IPS-18c (cell line): Measurements from ENCODE around the gene SUN3.
"Not testable (repeated sequence)": the region's sequence is repeated elsewhere in the genome, so short reads cannot be mapped to it uniquely, and the experiment has no call there.

Source experiments
- H3K4me3 ChIP-seq: 2 replicates; pipeline ENCODE4 v1.7.0; 2013; ENCODE audit warnings: low read depth, mild to moderate bottlenecking, low read length, moderate library complexity; ENCODE audit not compliant: insufficient read depth
- H3K9me3 ChIP-seq: one replicate; pipeline ENCODE4 v1.6.1; 2013; ENCODE audit warnings: mild to moderate bottlenecking, low read length, moderate library complexity; ENCODE audit not compliant: control insufficient read depth, insufficient read depth

SUN3 gene

GRCh38 chr7:47962262-47962661 lies 66.6 kb downstream of the SUN3 start:
- no peak overlapping the region for H3K4me3 ChIP-seq
- H3K9me3 ChIP-seq, result no peaks in the 10 kb centered on the region

- no peaks in the 10 kb centered on the region for H3K9me3 ChIP-seq
- no peak overlapping the region for H3K4me3 ChIP-seq
Measured at GRCh38 chr7:47957156-47957555, 71.8 kb downstream of the SUN3 start.

DNA sequence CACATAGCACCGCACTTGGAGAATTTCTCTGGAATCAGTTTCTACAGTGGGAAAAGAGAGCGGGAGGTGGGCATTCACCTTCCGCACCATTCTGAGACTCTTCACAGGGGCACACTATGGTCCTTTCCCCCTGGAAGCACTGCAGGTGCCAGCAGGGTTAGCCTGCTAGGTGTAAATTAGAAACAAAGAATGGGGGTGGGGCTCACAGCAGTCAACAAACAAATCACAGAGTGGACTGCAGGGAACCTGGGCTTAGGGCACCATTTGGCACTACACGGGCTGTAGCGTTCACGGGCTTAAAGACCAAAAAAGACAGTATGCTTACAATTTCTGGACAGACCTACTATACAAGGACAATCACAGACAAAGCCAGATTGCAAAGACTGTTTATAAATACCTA lies 72.7 kb downstream of the SUN3 start:
- no peaks in the 10 kb centered on the region for H3K9me3 ChIP-seq

GRCh38 chr7:47954231-47954911 lies 74.5 kb downstream of the SUN3 start:
- no peak overlapping the region for H3K4me3 ChIP-seq
- H3K9me3 ChIP-seq, result no peaks in the 10 kb centered on the region

More for the DNA sequence above, 72.7 kb downstream of the SUN3 start:
- H3K4me3 ChIP-seq, result no peak overlapping the region

GRCh38 chr7:47953822-47954221 lies 75.1 kb downstream of the SUN3 start:
- no peaks in the 10 kb centered on the region for H3K9me3 ChIP-seq
- no peak overlapping the region for H3K4me3 ChIP-seq

DNA sequence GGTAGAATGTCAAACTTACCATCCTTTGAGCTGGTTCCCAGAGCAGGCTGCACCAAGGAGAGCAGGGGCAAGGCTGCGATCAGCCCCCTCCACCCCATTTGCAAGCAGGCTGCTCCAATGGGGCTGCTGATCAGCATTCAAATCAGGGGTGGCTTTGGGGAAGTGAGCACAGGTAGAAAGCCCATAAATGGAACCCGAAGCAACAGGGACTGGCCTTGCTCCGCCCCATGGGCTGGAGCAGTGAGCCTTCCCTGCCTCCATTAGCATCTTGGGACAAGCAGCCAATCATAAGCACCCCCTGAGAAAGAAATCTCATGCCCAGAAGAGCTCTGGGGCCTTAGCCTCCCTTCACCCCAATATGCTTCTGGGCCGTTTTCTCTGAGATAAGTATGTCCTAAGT lies 76.7 kb downstream of the SUN3 start:
- Histone ChIP-seq H3K9me3 (no peaks in the 10 kb centered on the region), H3K4me3 (no peak overlapping the region)

DNA sequence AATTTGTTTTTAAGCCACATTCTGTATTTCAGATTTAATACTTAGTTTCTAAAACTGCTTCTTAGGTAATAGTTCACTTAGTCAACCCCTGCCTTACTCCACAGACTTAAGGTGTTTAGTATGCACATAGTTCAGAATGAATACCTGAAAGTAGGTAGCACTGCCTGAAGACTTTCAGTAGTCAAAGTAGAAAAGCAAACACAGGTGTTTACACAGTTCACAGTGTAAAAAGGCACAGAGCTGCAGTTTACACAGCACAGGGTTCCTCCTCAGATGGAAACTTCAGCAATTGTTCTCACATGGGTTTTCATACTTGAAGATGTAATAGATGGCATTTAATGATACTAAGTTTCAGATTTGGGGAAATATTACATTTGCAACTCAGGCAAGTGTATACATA lies 77.5 kb downstream of the SUN3 start:
- no peaks in the 10 kb centered on the region for H3K9me3 ChIP-seq
- H3K4me3 ChIP-seq, result no peak overlapping the region

DNA sequence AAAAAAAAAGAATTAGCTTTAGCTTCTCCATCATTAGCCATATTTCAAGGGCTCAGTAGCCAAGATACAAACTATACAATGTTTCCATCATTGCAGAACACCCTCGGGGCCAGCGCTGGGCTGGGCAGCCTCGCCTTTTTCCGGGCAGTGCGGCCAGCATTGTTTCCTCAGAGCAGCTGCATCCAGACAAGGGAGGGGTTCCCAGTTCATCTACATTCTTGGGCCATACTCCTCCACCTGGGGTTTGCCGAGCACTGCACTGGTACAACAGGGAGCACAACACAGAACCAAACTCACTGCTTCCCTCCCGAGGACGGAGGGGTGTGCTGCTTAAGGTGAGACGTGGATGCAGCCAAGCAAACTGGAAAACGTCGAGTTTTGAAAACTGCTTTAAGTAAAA lies 78.2 kb downstream of the SUN3 start:
- Histone ChIP-seq H3K9me3 (no peaks in the 10 kb centered on the region), H3K4me3 (no peak overlapping the region)

DNA sequence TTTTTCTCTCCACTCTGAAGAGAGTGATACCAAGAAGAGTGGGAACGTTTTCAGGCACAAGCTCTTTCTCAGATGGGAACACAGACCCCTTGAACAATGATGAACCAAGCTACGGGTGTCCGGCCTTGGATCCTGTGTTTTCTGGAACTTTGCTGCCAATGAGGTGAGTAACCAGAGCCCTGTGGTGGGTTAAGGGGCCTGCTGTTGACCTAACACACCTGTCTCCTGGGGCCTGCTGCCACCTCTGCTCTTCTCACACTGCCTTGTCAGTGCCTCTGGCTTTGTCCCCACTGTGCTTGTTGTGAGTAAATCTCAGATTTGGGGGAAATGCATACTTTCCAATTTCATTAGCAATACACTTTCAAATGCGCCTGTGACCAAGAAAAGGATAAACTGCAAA lies 79.2 kb downstream of the SUN3 start:
- no peak overlapping the region for H3K4me3 ChIP-seq
- H3K9me3 ChIP-seq, result no peaks in the 10 kb centered on the region

- Histone ChIP-seq H3K4me3 (no peak within 1 kb of the TSS), H3K9me3 (no peaks in the 10 kb centered on the region)
Measured at GRCh38 chr7:47948141-47948790, 80.6 kb downstream of the SUN3 start, which contains the start of gene PKD1L1. TSS of gene PKD1L1 (minus strand) at chr7:47948466. CDS start at chr7:47948440, 26 bp downstream.

DNA sequence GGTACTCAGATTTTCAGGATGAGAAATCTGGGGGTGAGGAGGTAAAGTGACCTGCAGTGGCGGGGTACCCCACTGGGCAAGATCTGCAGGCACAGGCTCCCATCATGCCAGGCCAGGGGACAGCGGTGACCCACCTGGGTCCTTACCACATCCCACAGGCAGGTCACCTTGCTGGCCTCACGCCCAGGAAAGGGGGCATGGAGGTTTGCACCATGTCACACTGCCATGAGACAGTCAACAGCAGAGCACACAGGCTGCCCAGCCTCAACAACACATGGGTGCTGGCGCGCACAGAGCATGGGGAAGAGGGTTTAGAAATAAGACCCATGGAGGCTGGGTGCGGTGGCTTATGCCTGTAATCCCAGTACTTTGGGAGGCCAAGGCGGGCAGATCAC lies 81.6 kb downstream of the SUN3 start:
- Histone ChIP-seq H3K9me3 (no peaks in the 10 kb centered on the region), H3K4me3 (no peak overlapping the region)

GRCh38 chr7:47946581-47947354 lies 82.1 kb downstream of the SUN3 start:
- Histone ChIP-seq H3K9me3 (no peaks in the 10 kb centered on the region), H3K4me3 (no peak overlapping the region)

- Histone ChIP-seq H3K9me3 (no peaks in the 10 kb centered on the region), H3K4me3 (no peak overlapping the region)
Measured at GRCh38 chr7:47945261-47946015, 83.5 kb downstream of the SUN3 start.

- Histone ChIP-seq H3K9me3 (no peaks in the 10 kb centered on the region), H3K4me3 (no peak overlapping the region)
Measured at GRCh38 chr7:47944536-47945260, 84.2 kb downstream of the SUN3 start.

GRCh38 chr7:47943676-47944474 lies 85.0 kb downstream of the SUN3 start:
- Histone ChIP-seq H3K9me3 (no peaks in the 10 kb centered on the region), H3K4me3 (no peak overlapping the region)

DNA sequence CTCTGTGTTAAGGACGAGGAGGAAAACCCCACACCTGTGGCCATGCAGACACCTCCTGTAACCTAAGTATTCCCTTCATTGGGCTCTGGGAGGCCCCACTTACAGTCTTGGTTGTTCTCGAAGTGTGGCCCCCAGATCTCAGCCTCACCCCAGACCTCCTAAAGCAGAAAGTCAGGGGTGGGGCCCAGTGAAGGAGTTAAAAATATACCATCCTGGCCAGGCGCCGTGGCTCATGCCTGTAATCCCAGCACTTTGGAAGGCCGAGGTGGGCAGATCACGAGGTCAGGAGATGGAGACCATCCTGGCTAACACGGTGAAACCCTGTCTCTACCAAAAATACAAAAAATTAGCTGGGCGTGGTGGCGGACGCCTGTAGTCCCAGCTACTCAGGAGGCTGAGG lies 86.3 kb downstream of the SUN3 start:
- H3K4me3 ChIP-seq, H3K9me3 ChIP-seq: not testable (repeated sequence)
